ENCODE measurements around the gene GRAMD4. TPM values are rescaled to one million over a fixed set of nuclear protein-coding genes. Genes with fewer than 3 reads are reported as not detected.

Gene GRAMD4
- total RNA-seq, 1 experiment from 2014 or later: 18.4 TPM

GRCh38 chr22:46592390-46592872 is 27.8 kb upstream of the GRAMD4 start:
- no peak for DNase-seq (ENCODE audit: low spot score)
- TF ChIP-seq EZH2 (IDR thresholded peaks at IDR 0.05; ENCODE audit: borderline replicate concordance, low read depth, low read length, poor library complexity, severe bottlenecking): no peak
- TF ChIP-seq, protein P1, sequence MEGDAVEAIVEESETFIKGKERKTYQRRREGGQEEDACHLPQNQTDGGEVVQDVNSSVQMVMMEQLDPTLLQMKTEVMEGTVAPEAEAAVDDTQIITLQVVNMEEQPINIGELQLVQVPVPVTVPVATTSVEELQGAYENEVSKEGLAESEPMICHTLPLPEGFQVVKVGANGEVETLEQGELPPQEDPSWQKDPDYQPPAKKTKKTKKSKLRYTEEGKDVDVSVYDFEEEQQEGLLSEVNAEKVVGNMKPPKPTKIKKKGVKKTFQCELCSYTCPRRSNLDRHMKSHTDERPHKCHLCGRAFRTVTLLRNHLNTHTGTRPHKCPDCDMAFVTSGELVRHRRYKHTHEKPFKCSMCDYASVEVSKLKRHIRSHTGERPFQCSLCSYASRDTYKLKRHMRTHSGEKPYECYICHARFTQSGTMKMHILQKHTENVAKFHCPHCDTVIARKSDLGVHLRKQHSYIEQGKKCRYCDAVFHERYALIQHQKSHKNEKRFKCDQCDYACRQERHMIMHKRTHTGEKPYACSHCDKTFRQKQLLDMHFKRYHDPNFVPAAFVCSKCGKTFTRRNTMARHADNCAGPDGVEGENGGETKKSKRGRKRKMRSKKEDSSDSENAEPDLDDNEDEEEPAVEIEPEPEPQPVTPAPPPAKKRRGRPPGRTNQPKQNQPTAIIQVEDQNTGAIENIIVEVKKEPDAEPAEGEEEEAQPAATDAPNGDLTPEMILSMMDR (conservative IDR thresholded peaks at IDR 0.05; ENCODE audit: low read depth, low read length): no peak
- Histone ChIP-seq H3K27ac (ENCODE audit: low read depth, low read length, poor library complexity, severe bottlenecking) (no peak overlapping the region), H3K9me3 (ENCODE audit: low read depth, low read length, poor library complexity, severe bottlenecking) (no peaks in the 10 kb centered on the region), H3K36me3 (ENCODE audit: insufficient read depth, low read length, poor library complexity, severe bottlenecking) (no peaks in the 10 kb centered on the region), H3K27me3 (replicated peaks; ENCODE audit: insufficient read depth, low read depth, low read length, poor library complexity) (no peaks in the 10 kb centered on the region), H3K4me1 (ENCODE audit: insufficient read depth, low read length, poor library complexity, severe bottlenecking) (no peaks in the 10 kb centered on the region), H3K4me3 (ENCODE audit: low read depth, low read length, poor library complexity, severe bottlenecking) (no peak overlapping the region)
- CTCF ChIA-PET: no interaction called here
- no TSS peak for BruUV-seq (replicated peaks)
- POLR2A ChIA-PET (ENCODE audit: low non-redundant PET): no interaction called here
- intact Hi-C loops (cut with micrococcal nuclease; ENCODE audit: unreplicated experiment): no loop called here

DNA sequence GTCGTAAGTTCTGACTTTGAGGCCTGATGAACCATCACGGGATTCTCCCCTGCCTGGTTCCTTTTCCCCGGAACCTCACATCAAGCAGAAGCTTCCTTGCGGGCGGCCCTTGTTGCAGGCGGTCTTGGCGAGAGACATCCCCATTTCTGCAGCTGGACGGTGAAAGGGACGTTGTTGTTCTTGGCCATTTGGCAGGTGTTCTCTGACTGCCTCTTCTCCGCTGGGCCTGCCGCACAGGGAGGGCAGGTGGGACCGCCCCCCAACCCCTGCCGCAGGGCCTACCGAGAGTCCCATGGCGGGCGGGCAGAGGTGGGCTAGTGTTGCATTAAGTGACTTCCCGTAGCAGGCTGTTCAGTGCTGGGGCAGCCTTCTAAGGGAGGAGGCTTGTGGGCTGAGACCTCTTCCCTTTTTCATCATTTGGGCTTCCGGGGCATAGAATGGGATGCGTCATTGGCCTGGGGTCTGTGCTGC is 26.9 kb upstream of the GRAMD4 start:
- intact Hi-C loops (cut with micrococcal nuclease; ENCODE audit: unreplicated experiment): no loop called here
- TF ChIP-seq, protein P1 (conservative IDR thresholded peaks at IDR 0.05; ENCODE audit: low read depth, low read length): no peak
- no peak for TF ChIP-seq EZH2 (IDR thresholded peaks at IDR 0.05; ENCODE audit: borderline replicate concordance, low read depth, low read length, poor library complexity, severe bottlenecking)
- no TSS peak for BruUV-seq (replicated peaks)
- DNase-seq (ENCODE audit: low spot score): no peak
- no peaks in the 10 kb centered on the region for H3K9me3 ChIP-seq (ENCODE audit: low read depth, low read length, poor library complexity, severe bottlenecking)
- ChIA-PET CTCF (no interaction called here), POLR2A (ENCODE audit: low non-redundant PET) (no interaction called here)
- no peak overlapping the region for H3K27ac ChIP-seq (ENCODE audit: low read depth, low read length, poor library complexity, severe bottlenecking)
- no peaks in the 10 kb centered on the region for H3K4me1 ChIP-seq (ENCODE audit: insufficient read depth, low read length, poor library complexity, severe bottlenecking)
- H3K27me3 ChIP-seq (replicated peaks; ENCODE audit: insufficient read depth, low read depth, low read length, poor library complexity): no peaks in the 10 kb centered on the region
- no peaks in the 10 kb centered on the region for H3K36me3 ChIP-seq (ENCODE audit: insufficient read depth, low read length, poor library complexity, severe bottlenecking)
- no peak overlapping the region for H3K4me3 ChIP-seq (ENCODE audit: low read depth, low read length, poor library complexity, severe bottlenecking)

GRCh38 chr22:46593996-46594946 is 25.9 kb upstream of the GRAMD4 start:
- Histone ChIP-seq H3K36me3 (ENCODE audit: insufficient read depth, low read length, poor library complexity, severe bottlenecking) (no peaks in the 10 kb centered on the region), H3K4me3 (ENCODE audit: low read depth, low read length, poor library complexity, severe bottlenecking) (no peak overlapping the region), H3K4me1 (ENCODE audit: insufficient read depth, low read length, poor library complexity, severe bottlenecking) (no peaks in the 10 kb centered on the region), H3K27me3 (replicated peaks; ENCODE audit: insufficient read depth, low read depth, low read length, poor library complexity) (no peaks in the 10 kb centered on the region), H3K9me3 (ENCODE audit: low read depth, low read length, poor library complexity, severe bottlenecking) (no peaks in the 10 kb centered on the region), H3K27ac (ENCODE audit: low read depth, low read length, poor library complexity, severe bottlenecking) (no peak overlapping the region)
- no peak for DNase-seq (ENCODE audit: low spot score)
- no TSS peak for BruUV-seq (replicated peaks)
- intact Hi-C loops (cut with micrococcal nuclease; ENCODE audit: unreplicated experiment): no loop called here
- TF ChIP-seq, protein P1 (conservative IDR thresholded peaks at IDR 0.05; ENCODE audit: low read depth, low read length): no peak
- TF ChIP-seq EZH2 (IDR thresholded peaks at IDR 0.05; ENCODE audit: borderline replicate concordance, low read depth, low read length, poor library complexity, severe bottlenecking): no peak
- CTCF ChIA-PET: no interaction called here
- POLR2A ChIA-PET (ENCODE audit: low non-redundant PET): no interaction called here
